HEK293T (cell line): ENCODE results near the gene MLLT10.

Experiments used
- CTCF ChIA-PET: fragments of 350-600 bp; formaldehyde crosslinking; extraction: SDS; loops from one replicate; lab custom pipeline; 2021; ENCODE audit warnings: antibody characterized with exemption, inconsistent platforms; lab: Yijun Ruan, JAX
- POLR2A ChIA-PET: fragments of 350-600 bp; formaldehyde crosslinking; extraction: SDS; loops from one replicate; lab custom pipeline; 2020; ENCODE audit warnings: antibody characterized with exemption, inconsistent platforms; lab: Yijun Ruan, JAX
- DNase-seq: peaks from one replicate; pipeline ENCODE4 v3.0.0; 2012; ENCODE audit warnings: mixed read lengths; ENCODE audit errors: extremely low spot score
- ARNT ChIP-seq: fragments of 450-650 bp; IDR thresholded peaks from 2 replicates; pipeline ENCODE4 v1.6.1; 2017; ENCODE audit warnings: mild to moderate bottlenecking
- BHLHE40 ChIP-seq: fragments of 450-650 bp; IDR thresholded peaks from 2 replicates; pipeline ENCODE4 v1.6.1; 2016; ENCODE audit warnings: mild to moderate bottlenecking, moderate library complexity, borderline replicate concordance
- CTBP1 ChIP-seq: fragments of 450-650 bp; IDR thresholded peaks from 2 replicates; pipeline ENCODE4 v1.6.1; 2016; ENCODE audit warnings: borderline replicate concordance
- ELF4 ChIP-seq: fragments of 450-650 bp; IDR thresholded peaks from 2 replicates; pipeline ENCODE4 v1.6.1; 2017; ENCODE audit warnings: antibody characterized with exemption
- FOXA1 ChIP-seq: fragments of 450-650 bp; IDR thresholded peaks from 2 replicates; pipeline ENCODE4 v1.6.1; 2016; ENCODE audit warnings: mild to moderate bottlenecking
- FOXK2 ChIP-seq: fragments of 450-650 bp; IDR thresholded peaks from 2 replicates; pipeline ENCODE4 v1.6.1; 2016; ENCODE audit warnings: mild to moderate bottlenecking
- FOXM1 ChIP-seq: fragments of 450-650 bp; IDR thresholded peaks from 2 replicates; pipeline ENCODE4 v1.6.1; 2017; ENCODE audit warnings: mild to moderate bottlenecking, borderline replicate concordance
- HDGF ChIP-seq: fragments of 450-650 bp; IDR thresholded peaks from 2 replicates; pipeline ENCODE4 v1.6.1; 2017; ENCODE audit warnings: antibody characterized with exemption, borderline replicate concordance
- L3MBTL2 ChIP-seq: fragments of 450-650 bp; conservative IDR thresholded peaks from 2 replicates; pipeline ENCODE4 v1.6.1; 2016; ENCODE audit warnings: mild to moderate bottlenecking
- LEF1 ChIP-seq: fragments of 450-650 bp; IDR thresholded peaks from 2 replicates; pipeline ENCODE4 v1.6.1; 2017; ENCODE audit warnings: mild to moderate bottlenecking, borderline replicate concordance
- NFRKB ChIP-seq: fragments of 450-650 bp; IDR thresholded peaks from 2 replicates; pipeline ENCODE4 v1.6.1; 2016; ENCODE audit warnings: mild to moderate bottlenecking, moderate library complexity
- PKNOX1 ChIP-seq: fragments of 450-650 bp; IDR thresholded peaks from 2 replicates; pipeline ENCODE4 v1.6.1; 2016
- SP1 ChIP-seq: fragments of 450-650 bp; IDR thresholded peaks from 2 replicates; pipeline ENCODE4 v1.6.1; 2017
- SUZ12 ChIP-seq: fragments of 450-650 bp; IDR thresholded peaks from 2 replicates; pipeline ENCODE4 v1.6.1; 2016; ENCODE audit warnings: mild to moderate bottlenecking
- TARDBP ChIP-seq: fragments of 450-650 bp; IDR thresholded peaks from 2 replicates; pipeline ENCODE4 v1.6.1; 2016
- ZNF384 ChIP-seq: fragments of 450-650 bp; IDR thresholded peaks from 2 replicates; pipeline ENCODE4 v1.6.1; 2016

Gene MLLT10

GRCh38 chr10:21524526-21525366 is 9.3 kb upstream of the MLLT10 start:
- TF ChIP-seq ELF4 (no peak), BHLHE40 (no peak), FOXA1 (no peak), HDGF (no peak), FOXK2 (no peak), SUZ12 (no peak), TARDBP (no peak), NFRKB (no peak), CTBP1 (no peak), L3MBTL2 (no peak), ZNF384 (no peak)
- ChIA-PET POLR2A (interaction anchor here (0.6 to 3.2 kb wide), 22 partner anchors 9 to 819 kb away, joined by 3 to 56 read pairs (median 5); no protein-coding TSS in a partner anchor), CTCF (interaction anchor here (0.6 to 1.0 kb wide), 3 partner anchors 16 to 28 kb away, joined by 3 to 4 read pairs (median 3); no protein-coding TSS in a partner anchor)
- DNase-seq, result no peak

GRCh38 chr10:21525367-21526187 is 8.5 kb upstream of the MLLT10 start, which contains the start of gene SKIDA1:
Gene SKIDA1 (minus strand): TSS chr10:21525682. CDS start chr10:21517822, 7,860 bp downstream.
- CTCF ChIA-PET, result interaction anchor here (1.1 kb wide), 1 partner anchor 15 kb away, joined by 3 read pairs; no protein-coding TSS in a partner anchor
- POLR2A ChIA-PET, result interaction anchor here (0.6 to 3.2 kb wide), 27 partner anchors 7 to 818 kb away, joined by 3 to 56 read pairs (median 5); no protein-coding TSS in a partner anchor
- TF ChIP-seq ARNT (no peak), PKNOX1 (peak; percentile 92), TARDBP (no peak), FOXA1 (no peak), SP1 (no peak), L3MBTL2 (peak; percentile 88), CTBP1 (peak; percentile 90), SUZ12 (no peak), BHLHE40 (no peak), NFRKB (no peak), ZNF384 (no peak), HDGF (no peak), FOXK2 (peak; percentile 92; the same call in 1 of the 2 replicates), LEF1 (peak; percentile 70; the same call in 1 of the 2 replicates), FOXM1 (no peak), ELF4 (peak; percentile 24; the same call in 1 of the 2 replicates)
- DNase-seq, result peak; percentile 62

GRCh38 chr10:21526188-21526859 is 7.7 kb upstream of the MLLT10 start:
- peak; percentile 51 for DNase-seq
- TF ChIP-seq L3MBTL2, result peak; percentile 75
- TF ChIP-seq NFRKB, result no peak
- no peak for TF ChIP-seq FOXK2
- ChIA-PET POLR2A (interaction anchor here (0.7 to 3.2 kb wide), 24 partner anchors 8 to 429 kb away, joined by 3 to 56 read pairs (median 5); no protein-coding TSS in a partner anchor), CTCF (interaction anchor here (1.1 kb wide), 1 partner anchor 15 kb away, joined by 3 read pairs; no protein-coding TSS in a partner anchor)

GRCh38 chr10:21526860-21527597 is 7.0 kb upstream of the MLLT10 start:
- POLR2A ChIA-PET, result interaction anchor here (1.0 to 3.2 kb wide), 8 partner anchors 9 to 201 kb away, joined by 3 to 56 read pairs (median 10); no protein-coding TSS in a partner anchor
- TF ChIP-seq L3MBTL2 (peak; percentile 38; the same call in 1 of the 2 replicates), PKNOX1 (no peak)
- no peak for DNase-seq
- CTCF ChIA-PET, result no interaction called here

GRCh38 chr10:21527598-21528235 is 6.3 kb upstream of the MLLT10 start:
- no peak for DNase-seq
- TF ChIP-seq FOXM1 (no peak), ELF4 (no peak), LEF1 (no peak), FOXK2 (no peak), TARDBP (no peak), ARNT (no peak), NFRKB (no peak), SP1 (no peak), SUZ12 (no peak), L3MBTL2 (no peak; the same call in 1 of the 2 replicates), HDGF (no peak), FOXA1 (no peak), CTBP1 (no peak), ZNF384 (no peak), BHLHE40 (no peak), PKNOX1 (no peak)
- POLR2A ChIA-PET, result interaction anchor here (1.0 to 3.2 kb wide), 6 partner anchors 9 to 200 kb away, joined by 3 to 56 read pairs (median 17); no protein-coding TSS in a partner anchor
- CTCF ChIA-PET, result no interaction called here
